NCI-H2171 (cell line): ENCODE data around the gene SLC33A1.
"Not testable (repeated sequence)": the region's sequence is repeated elsewhere in the genome, so short reads cannot be mapped to it uniquely, and the experiment has no call there.

Experiments
- DNase-seq: peaks from one replicate; lab custom pipeline; 2025; lab: John Stamatoyannopoulos, UW

The SLC33A1 gene

GRCh38 chr3:155861476-155862183 lies 7.4 kb upstream of the SLC33A1 start:
- DNase-seq: no peak

GRCh38 chr3:155860424-155860823 lies 6.2 kb upstream of the SLC33A1 start:
- DNase-seq: not testable (repeated sequence)

GRCh38 chr3:155859859-155860258 lies 5.6 kb upstream of the SLC33A1 start:
- DNase-seq: no peak

GRCh38 chr3:155853214-155854140 lies 750 bp downstream of the SLC33A1 start:
- DNase-seq: no peak

- no peak for DNase-seq
These were observed 1.9 kb downstream of the SLC33A1 start for GRCh38 chr3:155852341-155852740.

GRCh38 chr3:155849404-155849803 lies 4.8 kb downstream of the SLC33A1 start:
- not testable (repeated sequence) for DNase-seq

- DNase-seq: no peak
These were observed 6.2 kb downstream of the SLC33A1 start for GRCh38 chr3:155847993-155848392.

GRCh38 chr3:155846119-155846518 lies 8.1 kb downstream of the SLC33A1 start:
- no peak for DNase-seq

GRCh38 chr3:155843569-155843968 lies 10.7 kb downstream of the SLC33A1 start:
- no peak for DNase-seq

- no peak for DNase-seq
These were observed 18.7 kb downstream of the SLC33A1 start for GRCh38 chr3:155835341-155836071.

- DNase-seq: not testable (repeated sequence)
These were observed 25.6 kb downstream of the SLC33A1 start for GRCh38 chr3:155828490-155829098.

GRCh38 chr3:155815030-155815545 lies 39.1 kb downstream of the SLC33A1 start:
- DNase-seq: no peak

- not testable (repeated sequence) for DNase-seq
These were observed 41.0 kb downstream of the SLC33A1 start for GRCh38 chr3:155813224-155813623.

GRCh38 chr3:155809181-155809580 lies 45.0 kb downstream of the SLC33A1 start:
- no peak for DNase-seq

- DNase-seq: no peak
These were observed 46.4 kb downstream of the SLC33A1 start for GRCh38 chr3:155807823-155808222.

- DNase-seq: peak; percentile 53
These were observed 48.2 kb downstream of the SLC33A1 start, which contains the start of gene C3orf33 for GRCh38 chr3:155805802-155806618. C3orf33 (minus strand) TSS chr3:155806278; CDS start chr3:155806252, 26 bp downstream.

- DNase-seq: no peak
These were observed 48.9 kb downstream of the SLC33A1 start for GRCh38 chr3:155805204-155805801.

- no peak for DNase-seq
These were observed 49.9 kb downstream of the SLC33A1 start for GRCh38 chr3:155804323-155804722.

GRCh38 chr3:155792532-155792931 lies 61.7 kb downstream of the SLC33A1 start:
- no peak for DNase-seq

- no peak for DNase-seq
These were observed 63.0 kb downstream of the SLC33A1 start for GRCh38 chr3:155791190-155791589.
